K562 (cell line): ENCODE data around the gene UBE2I. TPM values are rescaled to one million over a fixed set of nuclear protein-coding genes. Genes with fewer than 3 reads are reported as not detected.

Experiments used
- ARID1B ChIP-seq: fragments of 450-650 bp; IDR thresholded peaks from 2 replicates; pipeline ENCODE4 v1.6.1; 2016; ENCODE audit warnings: antibody characterized with exemption, mild to moderate bottlenecking, inconsistent platforms
- ARID2 ChIP-seq: fragments of 450-650 bp; IDR thresholded peaks from 2 replicates; pipeline ENCODE4 v1.6.1; 2017; ENCODE audit warnings: antibody characterized with exemption, mild to moderate bottlenecking
- CBFA2T2 ChIP-seq: fragments of 450-650 bp; conservative IDR thresholded peaks from 2 replicates; pipeline ENCODE4 v1.6.1; 2017; ENCODE audit warnings: mild to moderate bottlenecking
- CBX1 ChIP-seq: sonication (generic); IDR thresholded peaks from 2 replicates; pipeline ENCODE4 v1.6.1; 2016; ENCODE audit warnings: antibody characterized with exemption, low read depth, mild to moderate bottlenecking
- CCNT2 ChIP-seq: IDR thresholded peaks from 2 replicates; pipeline ENCODE4 v1.6.1; 2011; ENCODE audit warnings: borderline replicate concordance, low read depth, mild to moderate bottlenecking, moderate library complexity, mixed read lengths, low read length; ENCODE audit not compliant: insufficient read length; ENCODE audit errors: extremely low read depth
- HDAC1 ChIP-seq, 2 experiments: fragments of 450-650 bp; IDR thresholded peaks; 2 replicates each; pipeline ENCODE4 v1.6.1; 2016 to 2017; ENCODE audit warnings: inconsistent platforms in 1 of 2, mild to moderate bottlenecking in 1 of 2, moderate library complexity in 1 of 2
- JUN ChIP-seq, 2 experiments: sonication (generic) in 1 of 2; formaldehyde crosslinking in 1 of 2; IDR thresholded peaks; 2 replicates each; pipeline versions ENCODE4 v1.6.1 to v1.8.0; 2012 to 2022; ENCODE audit warnings: borderline replicate concordance in 2 of 2, mild to moderate bottlenecking in 2 of 2, improper control_type of control experiment in 1 of 2, low read depth in 1 of 2, low read length in 1 of 2, missing genetic modification reagents in 1 of 2
- MAFK ChIP-seq: IDR thresholded peaks from 2 replicates; pipeline ENCODE4 v1.6.1; 2011; ENCODE audit warnings: low read length, improper control_type of control experiment
- MECOM ChIP-seq: fragments of 250-450 bp; sonication (Bioruptor Pico); IDR thresholded peaks from 2 replicates; pipeline ENCODE4 v1.8.0; 2022; ENCODE audit warnings: inconsistent platforms
- NR2C2 ChIP-seq, 2 experiments: fragments of 200-800 bp in 1 of 2; sonication (Bioruptor generic) in 1 of 2; sonication (generic) in 1 of 2; formaldehyde crosslinking in 1 of 2; IDR thresholded peaks; 2 replicates each; pipeline versions ENCODE4 v1.6.1 to v1.8.0; 2016 to 2022; ENCODE audit warnings: mild to moderate bottlenecking in 1 of 2, missing compliant biosample characterization in 1 of 2, missing genetic modification characterization in 1 of 2, missing genetic modification reagents in 1 of 2
- RB1 ChIP-seq: fragments of 450-650 bp; IDR thresholded peaks from 2 replicates; pipeline ENCODE4 v1.6.1; 2017; ENCODE audit warnings: low read depth, mild to moderate bottlenecking
- RBM34 ChIP-seq: fragments of 200-400 bp; formaldehyde crosslinking; IDR thresholded peaks from 2 replicates; pipeline ENCODE4 v1.6.1; 2018; ENCODE audit warnings: low read length, borderline replicate concordance; ENCODE audit not compliant: insufficient read depth
- SAFB2 ChIP-seq: fragments of 200-400 bp; formaldehyde crosslinking; IDR thresholded peaks from 2 replicates; pipeline ENCODE4 v1.6.1; 2018; ENCODE audit warnings: borderline replicate concordance, low read length, low read depth, moderate library complexity; ENCODE audit not compliant: severe bottlenecking
- SMARCE1 ChIP-seq: fragments of 450-650 bp; IDR thresholded peaks from 2 replicates; pipeline ENCODE4 v1.7.1; 2016; ENCODE audit warnings: mild to moderate bottlenecking
- SREBF1 ChIP-seq: fragments of 150-350 bp; IDR thresholded peaks from 2 replicates; pipeline ENCODE4 v1.6.1; 2014; ENCODE audit warnings: antibody characterized with exemption, low read depth, low read length, borderline replicate concordance
- XRCC5 ChIP-seq: fragments of 200-400 bp; formaldehyde crosslinking; IDR thresholded peaks from 2 replicates; pipeline ENCODE4 v1.6.1; 2017; ENCODE audit warnings: low read depth, mild to moderate bottlenecking, low read length
- ZNF384 ChIP-seq: IDR thresholded peaks from 2 replicates; pipeline ENCODE4 v1.6.1; 2012; ENCODE audit warnings: low read depth, low read length, improper control_type of control experiment
- polyA plus RNA-seq, 8 experiments: library from polyadenylated mRNA; depleted of rRNA in 4 of 8; stranded (reverse) in 5 of 8; unstranded in 3 of 8; fragments of >200 nt; fragmentation: Nextera tagmentation in 2 of 8; fragmentation: Illumina TruSeq in 1 of 8; extraction: Ambion mirVana in 2 of 8; extraction: Trizol in 1 of 8; gene quantifications; 2 replicates each; pipeline versions ENCODE4 v1.2.1 to v1.2.3, GENCODE V29; 2011 to 2014; ENCODE audit warnings: inconsistent platforms in 1 of 8, missing spikeins in 1 of 8
- total RNA-seq, 7 experiments: library from RNA; depleted of rRNA in 6 of 7; stranded (reverse); fragments of >200 nt in 6 of 7; fragmentation: Illumina TruSeq in 2 of 7; extraction: Trizol in 2 of 7; gene quantifications; 2 replicates each; pipeline versions ENCODE4 v1.2.1 to v1.2.3, GENCODE V29; 2011 to 2021; ENCODE audit warnings: low replicate concordance in 1 of 7
- TF ChIP-seq, protein P1 (sequence below), 2 experiments: fragments of 200-800 bp in 1 of 2; sonication (Bioruptor generic) in 1 of 2; sonication (generic) in 1 of 2; formaldehyde crosslinking in 1 of 2; IDR thresholded peaks in 1 of 2; conservative IDR thresholded peaks in 1 of 2; 2 replicates each; pipeline versions ENCODE4 v1.5.0 to v1.6.1; 2016 to 2020; ENCODE audit warnings: missing compliant biosample characterization in 1 of 2, missing genetic modification characterization in 1 of 2, missing genetic modification reagents in 1 of 2
- TF ChIP-seq, protein P2 (sequence below): fragments of 250-450 bp; sonication (Bioruptor Pico); IDR thresholded peaks from 2 replicates; pipeline ENCODE4 v1.8.0; 2022; ENCODE audit warnings: moderate library complexity, mild to moderate bottlenecking, inconsistent platforms
- TF ChIP-seq, protein P3 (sequence below): fragments of 450-650 bp; formaldehyde crosslinking; conservative IDR thresholded peaks from 2 replicates; pipeline ENCODE4 v1.4.0; 2022; ENCODE audit warnings: mild to moderate bottlenecking, missing genetic modification characterization
- TF ChIP-seq, protein P4 (sequence below), 2 experiments: IDR thresholded peaks; 2 replicates each; pipeline ENCODE4 v1.6.1; 2012; ENCODE audit warnings: improper control_type of control experiment in 2 of 2, low read depth in 2 of 2, low read length in 2 of 2, borderline replicate concordance in 1 of 2

UBE2I gene
- total and polyA plus RNA-seq, 9 of the 15 experiments (the other 6 are each of a cell fraction or from before 2014, with no cell fraction given): 36.6 to 254 (median 104) TPM

DNA sequence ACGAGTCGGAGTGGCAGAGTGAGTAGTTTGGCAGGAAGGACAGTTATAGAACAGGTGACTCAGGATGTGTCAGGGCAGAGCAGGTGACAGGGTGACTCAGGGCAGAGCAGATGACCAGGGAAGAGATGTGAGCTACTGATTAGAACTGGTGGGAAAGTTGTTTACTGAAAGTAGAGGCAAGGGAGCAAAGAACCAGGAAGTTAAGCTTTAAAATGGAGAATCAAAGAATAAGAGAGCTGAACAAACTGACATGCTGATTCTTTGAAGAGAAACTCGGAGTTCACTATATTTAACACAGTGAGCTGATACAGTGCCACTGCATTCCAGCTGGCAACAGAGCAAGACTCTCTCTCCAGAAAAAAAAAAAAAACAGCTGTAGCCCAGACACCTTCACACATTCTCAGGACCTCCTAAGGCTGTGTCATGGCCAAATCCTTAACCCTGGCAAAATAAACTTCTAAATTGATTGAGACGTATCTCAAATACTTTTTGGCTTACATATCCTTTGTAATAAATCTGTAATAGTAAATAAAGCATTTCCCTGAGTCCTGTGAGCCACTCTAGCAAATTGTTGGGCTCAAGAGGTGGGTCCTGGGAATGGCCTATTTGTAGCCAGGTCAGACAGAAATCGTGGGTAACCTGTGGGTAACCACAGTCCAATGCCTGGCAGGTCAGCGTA is 12.3 kb upstream of the UBE2I start (continued):
- TF ChIP-seq SREBF1 (peak; percentile 62; the same call in 1 of the 2 replicates), ARID2 (no peak), SMARCE1 (peak; percentile 96), CBX1 (no peak), CBFA2T2 (peak; percentile 57; the same call in 1 of the 2 replicates), XRCC5 (no peak), RB1 (no peak), ARID1B (peak; percentile 90), NR2C2 (CRISPR knock-in tag; IDR thresholded peaks at IDR 0.05) (no peak), NR2C2 (tag; IDR thresholded peaks at IDR 0.05) (peak; percentile 50), MAFK (peak; percentile 35; the same call in 1 of the 2 replicates), RBM34 (no peak), HDAC1 (IDR thresholded peaks at IDR 0.05) (peak in 1 of 2 experiments; percentile 84; a peak in 2 of 4 replicates), JUN (IDR thresholded peaks at IDR 0.05; ENCODE audit: borderline replicate concordance, low read depth, low read length) (peak; percentile 98), JUN (CRISPR knock-in tag; IDR thresholded peaks at IDR 0.05; ENCODE audit: borderline replicate concordance) (no peak), MECOM (CRISPR knock-in tag) (peak; percentile 35; the same call in 1 of the 2 replicates), ZNF384 (peak; percentile 19; the same call in 1 of the 2 replicates), SAFB2 (no peak), CCNT2 (no peak)
- TF ChIP-seq, protein P1, sequence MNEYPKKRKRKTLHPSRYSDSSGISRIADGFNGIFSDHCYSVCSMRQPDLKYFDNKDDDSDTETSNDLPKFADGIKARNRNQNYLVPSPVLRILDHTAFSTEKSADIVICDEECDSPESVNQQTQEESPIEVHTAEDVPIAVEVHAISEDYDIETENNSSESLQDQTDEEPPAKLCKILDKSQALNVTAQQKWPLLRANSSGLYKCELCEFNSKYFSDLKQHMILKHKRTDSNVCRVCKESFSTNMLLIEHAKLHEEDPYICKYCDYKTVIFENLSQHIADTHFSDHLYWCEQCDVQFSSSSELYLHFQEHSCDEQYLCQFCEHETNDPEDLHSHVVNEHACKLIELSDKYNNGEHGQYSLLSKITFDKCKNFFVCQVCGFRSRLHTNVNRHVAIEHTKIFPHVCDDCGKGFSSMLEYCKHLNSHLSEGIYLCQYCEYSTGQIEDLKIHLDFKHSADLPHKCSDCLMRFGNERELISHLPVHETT (CRISPR knock-in tag; conservative IDR thresholded peaks at IDR 0.05 in 1 of 2, IDR thresholded peaks at IDR 0.05 in 1 of 2): peak in 1 of 2 experiments; percentile 50; a peak in 1 of 4 replicates
- TF ChIP-seq, protein P2, sequence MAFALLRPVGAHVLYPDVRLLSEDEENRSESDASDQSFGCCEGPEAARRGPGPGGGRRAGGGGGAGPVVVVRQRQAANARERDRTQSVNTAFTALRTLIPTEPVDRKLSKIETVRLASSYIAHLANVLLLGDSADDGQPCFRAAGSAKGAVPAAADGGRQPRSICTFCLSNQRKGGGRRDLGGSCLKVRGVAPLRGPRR (CRISPR knock-in tag): no peak; the same call in 1 of the 2 replicates
- TF ChIP-seq, protein P3, sequence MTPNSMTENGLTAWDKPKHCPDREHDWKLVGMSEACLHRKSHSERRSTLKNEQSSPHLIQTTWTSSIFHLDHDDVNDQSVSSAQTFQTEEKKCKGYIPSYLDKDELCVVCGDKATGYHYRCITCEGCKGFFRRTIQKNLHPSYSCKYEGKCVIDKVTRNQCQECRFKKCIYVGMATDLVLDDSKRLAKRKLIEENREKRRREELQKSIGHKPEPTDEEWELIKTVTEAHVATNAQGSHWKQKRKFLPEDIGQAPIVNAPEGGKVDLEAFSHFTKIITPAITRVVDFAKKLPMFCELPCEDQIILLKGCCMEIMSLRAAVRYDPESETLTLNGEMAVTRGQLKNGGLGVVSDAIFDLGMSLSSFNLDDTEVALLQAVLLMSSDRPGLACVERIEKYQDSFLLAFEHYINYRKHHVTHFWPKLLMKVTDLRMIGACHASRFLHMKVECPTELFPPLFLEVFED (CRISPR knock-in tag): 0 out of 2 replicates have a peak, but pooled peaks have one; percentile 47
- TF ChIP-seq, protein P4, sequence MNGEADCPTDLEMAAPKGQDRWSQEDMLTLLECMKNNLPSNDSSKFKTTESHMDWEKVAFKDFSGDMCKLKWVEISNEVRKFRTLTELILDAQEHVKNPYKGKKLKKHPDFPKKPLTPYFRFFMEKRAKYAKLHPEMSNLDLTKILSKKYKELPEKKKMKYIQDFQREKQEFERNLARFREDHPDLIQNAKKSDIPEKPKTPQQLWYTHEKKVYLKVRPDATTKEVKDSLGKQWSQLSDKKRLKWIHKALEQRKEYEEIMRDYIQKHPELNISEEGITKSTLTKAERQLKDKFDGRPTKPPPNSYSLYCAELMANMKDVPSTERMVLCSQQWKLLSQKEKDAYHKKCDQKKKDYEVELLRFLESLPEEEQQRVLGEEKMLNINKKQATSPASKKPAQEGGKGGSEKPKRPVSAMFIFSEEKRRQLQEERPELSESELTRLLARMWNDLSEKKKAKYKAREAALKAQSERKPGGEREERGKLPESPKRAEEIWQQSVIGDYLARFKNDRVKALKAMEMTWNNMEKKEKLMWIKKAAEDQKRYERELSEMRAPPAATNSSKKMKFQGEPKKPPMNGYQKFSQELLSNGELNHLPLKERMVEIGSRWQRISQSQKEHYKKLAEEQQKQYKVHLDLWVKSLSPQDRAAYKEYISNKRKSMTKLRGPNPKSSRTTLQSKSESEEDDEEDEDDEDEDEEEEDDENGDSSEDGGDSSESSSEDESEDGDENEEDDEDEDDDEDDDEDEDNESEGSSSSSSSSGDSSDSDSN (IDR thresholded peaks at IDR 0.05; ENCODE audit: borderline replicate concordance in 1 of 2, low read depth in 2 of 2, low read length in 2 of 2): no peak
